Left lung (tissue), 10 donors: Measurements from ENCODE around the gene PCBP3. TPM values are rescaled to one million over a fixed set of nuclear protein-coding genes. Genes with fewer than 3 reads are reported as not detected.

Experiments used
- ATAC-seq: fragments of 200-7000 bp; cut with Tn5 transposase; one replicate; pipeline ENCODE4 v1.9.1; 2020; ENCODE audit warnings: moderate library complexity
- DNase-seq, 4 donors: peaks; one replicate each; pipeline ENCODE4 v3.0.0-alpha.2; 2013 to 2020
- H3K27ac ChIP-seq, 2 donors: fragments of 200-600 bp; sonication (generic) in 1 of 2; one replicate each; pipeline versions ENCODE4 v1.5.0 to v1.8.0; 2020 to 2021
- H3K27me3 ChIP-seq, 2 donors: fragments of 200-600 bp; sonication (generic) in 1 of 2; one replicate each; pipeline versions ENCODE4 v1.5.0 to v1.8.0; 2020 to 2021
- H3K36me3 ChIP-seq, 2 donors: fragments of 200-600 bp; sonication (generic) in 1 of 2; one replicate each; pipeline versions ENCODE4 v1.5.0 to v1.8.0; 2020 to 2021
- H3K4me1 ChIP-seq, 2 donors: fragments of 200-600 bp; one replicate each; pipeline ENCODE4 v1.8.0; 2021
- H3K4me3 ChIP-seq, 2 donors: fragments of 200-600 bp; sonication (generic) in 1 of 2; one replicate each; pipeline versions ENCODE4 v1.5.0 to v1.8.0; 2020 to 2021; ENCODE audit warnings: mild to moderate bottlenecking in 1 of 2
- H3K9me3 ChIP-seq, 2 donors: fragments of 200-600 bp; sonication (generic) in 1 of 2; one replicate each; pipeline versions ENCODE4 v1.5.0 to v1.8.0; 2020 to 2021
- CTCF ChIP-seq, 2 donors: fragments of 200-600 bp; sonication (generic) in 1 of 2; IDR thresholded peaks; one replicate each; pipeline versions ENCODE4 v1.5.0 to v1.8.0; 2021; ENCODE audit warnings: antibody characterized with exemption in 2 of 2
- intact Hi-C, 2 donors: fragments of 100-400 bp; cut with DNase I; formaldehyde crosslinking; loops; one replicate each; pipeline versions ENCODE4 v1.11.2 to v1.14.2; 2022
- polyA plus RNA-seq, 6 donors: library from polyadenylated mRNA; unstranded; fragments of 120-200 nt; gene quantifications; one replicate each; pipeline ENCODE4 v1.2.1, GENCODE V29; 2013; ENCODE audit not compliant: insufficient read length in 6 of 6
- total RNA-seq, 2 donors: library from RNA; stranded (reverse); fragmentation: NEBNext Ultra II Directional; extraction: Animal tissue kit (Norgen Biotek cat#: 25700); gene quantifications; one replicate each; pipeline ENCODE4 v1.2.1, GENCODE V29; 2021
- donor health status: DM: no; HTN: yes; CAD: no.
- donor health status: DM: no; HTN: no; CAD: no.

The PCBP3 gene
- total and polyA plus RNA-seq, 8 donors, result 2.1 to 13.8 (median 3.0) TPM

- DNase-seq (peak in 1 of 4 donors; percentile 32), ATAC-seq (no peak)
- no peaks in the 10 kb centered on the region for H3K9me3 ChIP-seq
- no peak overlapping the region for H3K4me3 ChIP-seq
- peaks cover 0 to 2% of the 10 kb centered on the region in 2 donors for H3K4me1 ChIP-seq
- H3K27me3 ChIP-seq, result peaks cover 0 to 9% of the 10 kb centered on the region in 2 donors
- no peak for TF ChIP-seq CTCF (IDR thresholded peaks at IDR 0.05)
- H3K36me3 ChIP-seq, result no peaks in the 10 kb centered on the region
- intact Hi-C loops, result no loop called here
- H3K27ac ChIP-seq, result no peak overlapping the region
Measured at GRCh38 chr21:45886610-45887026, 243.1 kb downstream of the PCBP3 start.

- DNase-seq (peak in 1 of 4 donors; percentile 29), ATAC-seq (no peak)
- H3K9me3 ChIP-seq, result no peaks in the 10 kb centered on the region
- H3K36me3 ChIP-seq, result no peaks in the 10 kb centered on the region
- intact Hi-C loops, result no loop called here
- H3K27ac ChIP-seq, result no peak overlapping the region
- peaks cover 0 to 7% of the 10 kb centered on the region in 2 donors for H3K4me1 ChIP-seq
- H3K4me3 ChIP-seq, result no peak overlapping the region
- no peak for TF ChIP-seq CTCF (IDR thresholded peaks at IDR 0.05)
- H3K27me3 ChIP-seq, result peaks cover 0 to 9% of the 10 kb centered on the region in 2 donors
Measured at GRCh38 chr21:45887120-45887611, 243.6 kb downstream of the PCBP3 start.

- Histone ChIP-seq H3K4me1 (peaks cover 0 to 12% of the 10 kb centered on the region in 2 donors), H3K4me3 (no peak overlapping the region), H3K36me3 (no peaks in the 10 kb centered on the region), H3K27me3 (peaks cover 0 to 9% of the 10 kb centered on the region in 2 donors), H3K9me3 (no peaks in the 10 kb centered on the region), H3K27ac (no peak overlapping the region)
- peak in 1 of 4 donors; percentile 51 for DNase-seq
- TF ChIP-seq CTCF (IDR thresholded peaks at IDR 0.05), result no peak
- no peak for ATAC-seq
- intact Hi-C loops, result no loop called here
Measured at GRCh38 chr21:45887788-45888187, 244.3 kb downstream of the PCBP3 start.

- ATAC-seq, result no peak
- H3K27ac ChIP-seq, result no peak overlapping the region
- H3K36me3 ChIP-seq, result no peaks in the 10 kb centered on the region
- intact Hi-C loops, result no loop called here
- no peaks in the 10 kb centered on the region for H3K9me3 ChIP-seq
- H3K27me3 ChIP-seq, result peaks cover 0 to 9% of the 10 kb centered on the region in 2 donors
- no peak overlapping the region for H3K4me3 ChIP-seq
- no peak for TF ChIP-seq CTCF (IDR thresholded peaks at IDR 0.05)
- peak in 1 of 4 donors; percentile 54 for DNase-seq
- peaks cover 0 to 12% of the 10 kb centered on the region in 2 donors for H3K4me1 ChIP-seq
Measured at GRCh38 chr21:45888386-45889009, 245.0 kb downstream of the PCBP3 start.

GRCh38 chr21:45889256-45889655, 245.7 kb downstream of the PCBP3 start:
- intact Hi-C loops, result no loop called here
- no peak overlapping the region for H3K27ac ChIP-seq
- no peaks in the 10 kb centered on the region for H3K36me3 ChIP-seq
- H3K9me3 ChIP-seq, result no peaks in the 10 kb centered on the region
- H3K4me3 ChIP-seq, result no peak overlapping the region
- DNase-seq (peak in 1 of 4 donors; percentile 49), ATAC-seq (no peak)
- peaks cover 0 to 9% of the 10 kb centered on the region in 2 donors for H3K27me3 ChIP-seq
- no peak for TF ChIP-seq CTCF (IDR thresholded peaks at IDR 0.05)
- peaks cover 0 to 12% of the 10 kb centered on the region in 2 donors for H3K4me1 ChIP-seq
